Activated T-cell treated with anti-CD3 and anti-CD28 coated beads, Interleukin-2, amount 50 U/mL, for 72 hours (primary cell): ENCODE results near the gene FHIP1A. TPM values are rescaled to one million over a fixed set of nuclear protein-coding genes. Genes with fewer than 3 reads are reported as not detected.
"Not testable (repeated sequence)": the region's sequence is repeated elsewhere in the genome, so short reads cannot be mapped to it uniquely, and the experiment has no call there.

Source experiments
- ATAC-seq, 2 donors: fragments of 150-1000 bp; cut with Tn5 transposase; replicated peaks in 1 of 2; 2 replicates each; pipeline ENCODE4 v1.10.0; 2021; ENCODE audit warnings: moderate library complexity in 2 of 2, mild to moderate bottlenecking in 1 of 2
- DNase-seq, 2 donors: peaks; one replicate each; pipeline ENCODE4 v3.0.0; 2021 to 2022; ENCODE audit warnings: mixed read lengths in 1 of 2
- H3K27ac Mint-ChIP-seq: one replicate; pipeline ENCODE4 v1.8.0; 2022; ENCODE audit warnings: mild to moderate bottlenecking, moderate library complexity, mixed read lengths
- H3K27me3 Mint-ChIP-seq: one replicate; pipeline ENCODE4 v1.8.0; 2022; ENCODE audit warnings: low read depth, mixed read lengths
- H3K36me3 Mint-ChIP-seq, 2 donors: one replicate each; pipeline ENCODE4 v1.8.0; 2022; ENCODE audit warnings: mixed read lengths in 2 of 2, mild to moderate bottlenecking in 1 of 2; ENCODE audit not compliant: insufficient read depth in 2 of 2
- H3K4me1 Mint-ChIP-seq: one replicate; pipeline ENCODE4 v1.8.0; 2022; ENCODE audit warnings: low read depth, mixed read lengths
- H3K4me3 Mint-ChIP-seq, 2 donors: one replicate each; pipeline ENCODE4 v1.8.0; 2022; ENCODE audit warnings: mild to moderate bottlenecking in 2 of 2, mixed read lengths in 2 of 2, moderate library complexity in 2 of 2
- H3K9me3 Mint-ChIP-seq, 2 donors: one replicate each; pipeline ENCODE4 v1.8.0; 2022; ENCODE audit warnings: mixed read lengths in 2 of 2
- total RNA-seq, 2 donors: library from RNA; stranded (reverse); gene quantifications; one replicate each; pipeline ENCODE4 v1.2.3, GENCODE V29; 2022

Gene FHIP1A
- total RNA-seq, 2 donors from 2014 or later, result 0.22 to 0.53 TPM

DNA sequence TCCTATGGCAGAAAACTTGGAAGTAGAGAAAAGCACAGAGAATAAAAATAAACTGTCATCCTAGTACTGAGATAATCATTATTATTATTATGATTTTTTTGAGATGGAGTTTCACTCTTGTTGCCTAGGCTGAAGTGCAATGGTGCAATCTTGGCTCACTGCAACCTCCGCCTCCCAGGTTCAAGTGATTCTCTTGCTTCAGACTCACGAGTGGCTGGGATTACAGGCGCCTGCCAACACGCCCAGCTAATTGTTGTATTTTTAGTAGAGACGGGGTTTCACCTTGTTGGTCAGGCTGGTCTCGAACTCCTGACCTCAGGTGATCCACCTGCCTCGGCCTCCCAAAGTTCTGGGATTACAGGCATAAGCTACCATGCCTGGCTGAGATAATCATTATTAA lies 4.2 kb upstream of the FHIP1A start:
- Mint-ChIP-seq H3K27me3 (peaks cover 30% of the 10 kb centered on the region), H3K4me1 (peaks cover 23% of the 10 kb centered on the region)
- ATAC-seq, DNase-seq, H3K9me3 Mint-ChIP-seq, H3K36me3 Mint-ChIP-seq, H3K4me3 Mint-ChIP-seq, H3K27ac Mint-ChIP-seq: not testable (repeated sequence)

DNA sequence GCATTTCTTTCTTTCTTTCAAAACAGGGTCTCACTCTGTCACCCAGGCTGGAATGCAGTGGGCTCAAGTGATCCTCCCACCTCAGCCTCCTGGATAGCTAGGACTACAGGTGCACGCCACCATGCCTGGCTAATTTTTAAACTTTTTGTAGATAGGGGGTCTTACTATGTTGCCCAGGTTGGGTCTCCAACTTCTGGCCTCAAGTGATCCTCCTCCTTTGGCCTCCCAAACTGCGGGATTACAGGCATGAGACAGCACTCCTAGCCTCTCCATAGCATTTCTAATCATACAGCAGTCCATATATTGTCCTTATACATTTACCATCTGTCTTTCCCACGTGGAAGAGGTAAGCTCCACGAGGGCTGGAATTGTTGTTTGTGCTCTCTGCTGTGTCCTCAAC lies 2.0 kb upstream of the FHIP1A start:
- H3K36me3 Mint-ChIP-seq, result no peaks in the 10 kb centered on the region
- H3K9me3 Mint-ChIP-seq, result no peaks in the 10 kb centered on the region
- H3K27ac Mint-ChIP-seq, result no peak overlapping the region
- H3K27me3 Mint-ChIP-seq, result peaks cover 51% of the 10 kb centered on the region
- DNase-seq (no peak), ATAC-seq (no peak)
- peaks cover 27% of the 10 kb centered on the region for H3K4me1 Mint-ChIP-seq
- no peak overlapping the region for H3K4me3 Mint-ChIP-seq

DNA sequence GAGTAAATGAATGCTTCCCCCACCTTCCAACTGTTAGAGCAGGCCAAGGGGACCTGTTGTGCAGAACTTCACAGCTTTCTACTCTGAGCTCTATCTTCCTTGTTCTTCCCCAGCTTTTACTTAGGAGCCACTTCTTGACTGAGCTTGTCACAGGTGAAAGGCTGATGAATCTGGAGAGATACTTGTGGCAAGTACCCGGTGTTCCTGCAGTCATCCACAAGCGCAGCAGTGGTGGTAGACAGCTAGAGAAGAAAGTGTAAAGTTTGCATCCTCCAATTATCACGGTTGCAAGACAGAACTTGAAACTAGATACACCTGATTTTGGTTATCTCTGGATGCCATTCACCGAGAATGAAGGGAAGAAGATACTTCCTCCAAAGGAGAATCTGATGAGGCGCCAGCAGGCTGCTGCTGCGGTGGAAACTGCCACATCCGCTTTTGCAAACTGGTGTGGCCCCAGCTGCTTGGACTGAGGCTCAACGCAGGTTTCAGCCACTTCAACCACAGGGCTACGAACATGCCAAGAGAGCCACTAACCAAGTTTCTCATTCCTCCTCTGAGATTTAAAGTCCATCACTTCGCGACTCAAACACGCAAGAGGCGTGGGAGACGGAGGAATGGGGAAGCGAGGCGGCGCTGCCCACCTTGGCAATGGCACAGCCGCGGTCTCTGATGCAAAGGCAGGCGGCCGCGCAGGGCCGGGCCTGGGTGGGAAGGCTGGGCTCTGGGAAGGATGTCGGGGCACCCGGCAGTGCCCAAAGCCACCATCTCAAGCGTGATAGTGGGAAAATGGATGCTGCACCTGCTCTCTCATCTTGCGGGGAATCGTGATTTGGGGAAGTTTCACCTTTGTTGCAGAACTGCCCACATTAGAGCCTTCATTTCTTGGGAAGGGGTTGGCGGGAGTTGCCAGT lies 1.3 kb upstream of the FHIP1A start:
- Mint-ChIP-seq H3K4me3 (peak overlapping the region; percentile 86 to 91), H3K36me3 (no peaks in the 10 kb centered on the region), H3K4me1 (peaks cover 27% of the 10 kb centered on the region), H3K27me3 (peaks cover 51% of the 10 kb centered on the region), H3K27ac (no peak overlapping the region), H3K9me3 (no peaks in the 10 kb centered on the region)
- DNase-seq (peak; percentile 55 to 65), ATAC-seq (peak; percentile 50 to 64)

DNA sequence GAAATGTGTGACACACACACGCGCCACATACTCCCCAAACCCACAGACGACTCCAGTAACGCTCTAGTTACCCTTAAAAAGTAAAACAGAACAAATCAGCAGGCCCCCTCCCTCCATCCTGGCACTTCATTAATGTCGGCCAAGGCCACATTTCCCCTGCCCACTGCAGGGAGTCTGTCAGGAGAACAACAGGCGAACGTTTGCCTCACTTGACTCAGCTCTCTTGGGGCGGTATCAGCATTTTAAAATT lies 671 bp upstream of the FHIP1A start:
- DNase-seq (no peak), ATAC-seq (peak; percentile 2 to 27)
- Mint-ChIP-seq H3K27ac (peak overlapping the region; percentile 36), H3K9me3 (no peaks in the 10 kb centered on the region), H3K27me3 (peaks cover 51% of the 10 kb centered on the region), H3K36me3 (no peaks in the 10 kb centered on the region), H3K4me3 (peak overlapping the region; percentile 86 to 91), H3K4me1 (peaks cover 27% of the 10 kb centered on the region)

DNA sequence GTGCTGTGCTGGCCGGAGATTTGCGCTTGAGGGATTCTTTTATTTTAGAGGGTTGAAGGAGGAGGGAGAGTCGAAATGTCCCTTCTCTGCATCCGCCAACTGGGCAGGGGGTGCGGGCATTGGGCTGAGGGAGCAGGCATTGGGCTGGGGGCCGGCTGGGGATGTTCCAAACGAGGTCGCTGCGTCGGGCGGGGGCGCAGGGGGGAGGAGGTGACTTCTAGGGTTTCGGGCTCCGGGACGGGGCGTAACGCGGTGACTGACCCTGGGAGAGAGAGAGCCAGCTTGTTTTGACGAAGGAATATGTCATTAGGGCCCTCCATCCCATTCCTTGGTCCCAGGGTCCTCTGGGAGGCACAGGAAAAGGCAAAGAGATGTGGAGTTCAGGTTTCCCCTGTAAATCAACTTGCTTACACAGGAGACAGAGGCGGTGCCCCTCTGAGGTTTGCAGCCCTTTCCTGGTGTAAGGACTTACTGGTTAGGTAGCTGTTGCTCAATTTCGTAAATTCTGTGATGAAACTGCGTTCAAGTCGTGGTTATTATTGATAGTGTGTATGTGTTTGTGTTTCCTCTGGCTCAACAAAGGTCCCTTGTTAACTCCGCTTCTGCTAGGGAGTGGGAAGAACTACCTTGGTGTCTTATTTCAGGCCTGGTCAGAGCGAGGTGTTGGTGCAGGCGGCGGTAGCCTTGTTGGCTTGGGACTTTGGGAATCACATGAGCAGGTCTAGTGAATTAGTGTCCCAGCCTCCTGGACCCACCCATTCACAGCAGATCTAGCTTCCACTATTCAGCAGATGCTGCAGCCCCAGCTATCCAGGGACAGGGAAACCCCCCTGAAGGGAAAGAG lies 716 bp downstream of the FHIP1A start:
- Mint-ChIP-seq H3K9me3 (no peaks in the 10 kb centered on the region), H3K4me1 (peaks cover 27% of the 10 kb centered on the region), H3K27ac (no peak overlapping the region), H3K27me3 (peaks cover 51% of the 10 kb centered on the region), H3K4me3 (peak overlapping the region; percentile 85 to 91), H3K36me3 (no peaks in the 10 kb centered on the region)
- DNase-seq (no peak), ATAC-seq (no peak)

DNA sequence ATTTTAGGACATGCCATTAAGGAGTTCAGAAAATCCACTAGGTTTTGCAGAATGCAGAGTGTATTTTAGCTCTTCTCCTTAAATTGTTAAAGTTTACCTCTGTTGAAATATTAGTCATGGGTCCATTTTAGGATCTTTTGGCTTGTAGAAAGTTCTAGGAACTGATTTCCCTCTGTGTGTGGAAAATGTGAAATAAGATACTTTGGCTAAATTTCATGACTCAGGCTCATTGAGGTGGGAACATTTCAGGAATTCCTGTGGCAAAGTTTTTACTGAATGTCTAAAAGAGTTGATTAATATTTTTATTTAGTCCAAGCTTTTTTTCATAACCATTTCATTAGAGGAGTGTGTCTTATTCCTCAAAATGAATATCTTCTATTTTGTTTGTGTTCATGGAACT lies 7.0 kb downstream of the FHIP1A start:
- Mint-ChIP-seq H3K27me3 (peaks cover 9% of the 10 kb centered on the region), H3K4me1 (no peaks in the 10 kb centered on the region), H3K4me3 (no peak overlapping the region), H3K36me3 (no peaks in the 10 kb centered on the region), H3K9me3 (no peaks in the 10 kb centered on the region), H3K27ac (no peak overlapping the region)
- ATAC-seq (no peak), DNase-seq (no peak)

DNA sequence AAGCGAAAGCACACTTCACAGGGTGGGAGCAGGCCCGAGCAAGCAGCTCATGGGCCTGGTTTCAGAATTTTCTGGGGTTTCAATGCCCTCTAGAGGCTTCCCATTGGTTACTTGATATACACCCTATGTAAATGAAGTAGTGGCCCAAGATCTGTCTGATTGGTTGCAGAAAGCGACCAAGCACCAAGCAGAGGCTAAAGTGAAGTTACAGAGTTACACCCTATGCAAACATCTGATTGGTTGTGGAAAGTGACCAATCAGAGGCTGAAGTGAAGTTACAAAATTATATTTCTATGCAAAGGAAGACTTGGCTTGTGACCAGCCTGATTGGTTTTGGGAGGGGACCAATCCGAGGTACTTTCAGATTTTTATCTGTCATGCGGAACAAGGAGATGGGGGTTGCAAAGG lies 8.2 kb downstream of the FHIP1A start:
- Mint-ChIP-seq H3K36me3 (no peaks in the 10 kb centered on the region), H3K27me3 (no peaks in the 10 kb centered on the region), H3K4me1 (no peaks in the 10 kb centered on the region), H3K4me3 (no peak overlapping the region), H3K9me3 (no peaks in the 10 kb centered on the region), H3K27ac (no peak overlapping the region)
- no peak for ATAC-seq
- DNase-seq, result no peak

DNA sequence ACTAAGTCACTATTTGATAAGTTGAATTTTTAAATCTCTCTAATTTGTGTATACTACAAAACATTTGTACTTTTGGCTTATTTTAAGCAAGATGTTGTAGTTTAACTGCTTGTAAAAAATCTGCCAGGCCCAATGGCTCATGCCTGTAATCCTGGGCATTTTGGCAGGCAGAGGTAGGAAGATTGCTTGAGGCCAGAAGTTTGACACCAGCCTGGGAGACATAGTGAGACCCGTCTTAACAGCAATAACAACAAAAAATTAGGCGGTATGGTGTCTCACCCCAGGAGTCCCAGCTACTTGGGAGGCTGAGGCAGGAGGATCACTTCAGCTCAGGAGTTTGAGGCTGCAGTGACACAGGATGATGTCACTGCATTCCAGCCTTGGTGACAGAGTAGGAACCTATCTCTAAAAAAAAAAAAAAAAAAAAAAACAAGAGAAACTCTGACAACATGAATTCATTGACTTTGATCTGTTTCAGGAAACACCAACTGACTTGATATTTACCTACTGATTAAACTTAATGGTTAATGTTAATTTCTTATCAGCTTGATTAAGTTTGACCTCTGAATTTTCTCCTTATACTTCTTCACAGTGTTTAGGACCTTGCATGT lies 8.9 kb downstream of the FHIP1A start:
- no peak for ATAC-seq
- DNase-seq, result no peak
- H3K9me3 Mint-ChIP-seq, result no peaks in the 10 kb centered on the region
- no peak overlapping the region for H3K27ac Mint-ChIP-seq
- H3K4me3 Mint-ChIP-seq, result no peak overlapping the region
- no peaks in the 10 kb centered on the region for H3K4me1 Mint-ChIP-seq
- H3K27me3 Mint-ChIP-seq, result no peaks in the 10 kb centered on the region
- no peaks in the 10 kb centered on the region for H3K36me3 Mint-ChIP-seq

DNA sequence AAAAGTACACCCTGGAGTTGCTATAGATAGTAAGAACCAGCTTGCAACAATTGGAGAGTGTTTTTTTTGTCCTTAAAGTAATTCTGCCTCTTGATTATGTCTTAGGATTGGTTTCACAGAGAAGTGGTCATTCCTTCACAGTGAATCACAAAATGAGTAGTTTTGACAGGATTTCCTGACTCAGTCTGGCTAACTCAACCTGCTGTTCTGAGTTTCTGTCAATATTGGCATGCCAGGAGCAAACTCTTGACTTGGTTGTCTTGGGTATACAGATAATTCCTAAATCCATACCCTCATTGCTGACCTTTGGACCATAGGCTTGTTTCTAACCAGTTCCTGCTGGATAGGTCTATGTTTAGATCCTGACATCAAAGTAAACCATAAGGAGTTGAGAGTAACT lies 9.4 kb downstream of the FHIP1A start:
- no peaks in the 10 kb centered on the region for H3K36me3 Mint-ChIP-seq
- no peak overlapping the region for H3K4me3 Mint-ChIP-seq
- H3K27ac Mint-ChIP-seq, result no peak overlapping the region
- ATAC-seq, result no peak
- H3K9me3 Mint-ChIP-seq, result no peaks in the 10 kb centered on the region
- H3K27me3 Mint-ChIP-seq, result no peaks in the 10 kb centered on the region
- H3K4me1 Mint-ChIP-seq, result no peaks in the 10 kb centered on the region
- no peak for DNase-seq

DNA sequence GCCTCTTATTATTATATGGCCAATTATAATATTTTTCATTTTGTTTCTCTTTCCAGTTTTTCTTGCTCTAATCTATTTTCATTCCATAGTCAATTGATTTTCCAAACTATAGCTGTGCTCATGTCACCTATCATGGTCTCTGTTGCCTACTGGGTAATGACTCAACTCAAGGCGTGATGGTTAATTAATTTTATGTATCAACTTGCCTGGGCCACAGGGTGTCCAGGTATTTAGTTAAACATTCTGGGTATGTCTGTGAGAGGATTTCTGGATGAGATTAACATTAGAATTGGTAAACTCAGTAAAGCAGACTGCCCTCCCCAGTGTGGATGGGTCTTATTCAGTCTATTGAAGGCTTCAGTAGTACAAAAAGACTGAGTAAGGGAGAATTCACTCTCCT lies 9.9 kb downstream of the FHIP1A start:
- H3K9me3 Mint-ChIP-seq, result no peaks in the 10 kb centered on the region
- peaks cover 4% of the 10 kb centered on the region for H3K27me3 Mint-ChIP-seq
- no peak overlapping the region for H3K27ac Mint-ChIP-seq
- no peak for ATAC-seq
- H3K4me1 Mint-ChIP-seq, result no peaks in the 10 kb centered on the region
- H3K4me3 Mint-ChIP-seq, result no peak overlapping the region
- no peaks in the 10 kb centered on the region for H3K36me3 Mint-ChIP-seq
- DNase-seq, result no peak

DNA sequence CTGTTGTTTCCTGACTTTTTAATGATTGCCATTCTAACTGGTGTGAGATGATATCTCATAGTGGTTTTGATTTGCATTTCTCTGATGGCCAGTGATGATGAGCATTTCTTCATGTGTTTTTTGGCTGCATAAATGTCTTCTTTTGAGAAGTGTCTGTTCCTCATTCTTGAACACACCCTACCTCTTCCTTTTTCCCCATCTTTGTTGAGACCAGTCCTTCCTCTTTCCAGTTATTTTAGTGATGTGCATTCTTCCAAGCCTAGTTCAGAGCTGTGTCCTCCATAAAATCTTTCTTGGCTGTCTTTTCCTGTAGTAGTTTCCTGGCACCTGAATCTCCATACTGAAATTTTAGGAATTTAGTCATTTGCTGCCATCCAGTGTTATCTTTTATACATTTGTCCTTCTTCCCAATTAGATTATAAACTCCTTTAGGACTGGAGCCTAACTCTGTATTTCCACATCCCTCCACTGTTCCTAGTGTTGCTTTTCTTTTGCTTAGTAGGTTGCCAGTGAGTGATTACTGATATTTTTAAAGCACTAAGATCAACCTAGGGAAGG lies 11.4 kb downstream of the FHIP1A start:
- Mint-ChIP-seq H3K36me3 (no peaks in the 10 kb centered on the region), H3K27me3 (peaks cover 17% of the 10 kb centered on the region), H3K9me3 (no peaks in the 10 kb centered on the region), H3K4me1 (no peaks in the 10 kb centered on the region), H3K27ac (no peak overlapping the region), H3K4me3 (no peak overlapping the region)
- ATAC-seq (no peak), DNase-seq (no peak)

DNA sequence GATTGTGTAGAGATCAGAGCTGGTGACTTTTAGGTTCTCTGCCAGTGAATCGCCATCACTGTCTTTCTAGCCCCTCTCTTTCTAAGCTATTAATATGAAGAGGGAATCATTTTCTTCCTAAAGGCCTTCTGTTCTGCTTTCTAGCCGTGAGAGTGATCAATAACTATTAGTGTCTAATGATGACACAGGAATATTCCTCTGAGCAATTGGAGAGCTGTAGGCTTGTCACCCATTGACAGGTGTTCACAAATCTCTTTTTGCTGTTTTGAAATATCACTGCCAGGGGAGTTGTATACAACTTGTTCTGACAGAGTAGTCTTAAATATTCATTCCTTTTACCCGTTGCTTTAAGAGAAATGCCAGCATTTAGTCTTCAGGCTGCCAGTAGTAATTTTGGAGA lies 13.9 kb downstream of the FHIP1A start:
- no peak overlapping the region for H3K27ac Mint-ChIP-seq
- no peak for ATAC-seq
- no peaks in the 10 kb centered on the region for H3K36me3 Mint-ChIP-seq
- no peak for DNase-seq
- H3K27me3 Mint-ChIP-seq, result peaks cover 17% of the 10 kb centered on the region
- no peak overlapping the region for H3K4me3 Mint-ChIP-seq
- H3K4me1 Mint-ChIP-seq, result no peaks in the 10 kb centered on the region
- no peaks in the 10 kb centered on the region for H3K9me3 Mint-ChIP-seq

DNA sequence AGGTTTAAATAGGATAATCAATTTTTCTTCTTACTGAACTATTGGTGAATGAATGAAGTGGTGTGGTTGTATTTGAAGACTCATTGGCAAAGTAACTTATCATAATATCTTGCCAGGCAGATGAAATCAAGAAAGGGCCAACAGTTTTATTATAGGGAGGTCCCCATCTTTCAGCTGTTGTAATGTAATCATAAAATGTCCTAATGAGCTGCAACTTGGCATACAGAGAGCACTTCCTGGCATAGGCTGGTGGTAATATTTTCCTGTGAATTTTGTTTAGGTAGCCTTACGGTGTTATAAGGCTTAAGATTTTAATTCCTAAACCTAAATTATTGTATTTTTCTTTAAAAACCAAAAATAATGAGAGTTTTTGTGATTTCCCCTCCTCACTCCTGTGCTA lies 17.5 kb downstream of the FHIP1A start:
- H3K36me3 Mint-ChIP-seq, result no peaks in the 10 kb centered on the region
- no peak overlapping the region for H3K27ac Mint-ChIP-seq
- ATAC-seq (no peak), DNase-seq (no peak)
- H3K4me1 Mint-ChIP-seq, result peaks cover 7% of the 10 kb centered on the region
- peaks cover 33% of the 10 kb centered on the region for H3K27me3 Mint-ChIP-seq
- H3K9me3 Mint-ChIP-seq, result no peaks in the 10 kb centered on the region
- no peak overlapping the region for H3K4me3 Mint-ChIP-seq
